Measurements from ENCODE around the gene TOM1L1. TPM values are rescaled to one million over a fixed set of nuclear protein-coding genes. Genes with fewer than 3 reads are reported as not detected.

Gene TOM1L1
- total and polyA plus RNA-seq, 11 donors, result 6.1 to 19.7 (median 9.8) TPM

- ATAC-seq, result no peak
- intact Hi-C loops (cut with DNase I), result no loop called here
- H3K9me3 ChIP-seq, result no peaks in the 10 kb centered on the region
- WGBS, 4 donors, result 63 to 75% (median 66%) methylated on average over 3 of the region's 3 CpGs
- H3K27ac ChIP-seq, result no peak overlapping the region
- H3K36me3 ChIP-seq, result peaks cover 0 to 56% (median 16%) of the 10 kb centered on the region in 9 donors
- H3K4me3 ChIP-seq, result no peak overlapping the region
- no peak for TF ChIP-seq POLR2A (IDR thresholded peaks at IDR 0.05)
- TF ChIP-seq, protein P1, sequence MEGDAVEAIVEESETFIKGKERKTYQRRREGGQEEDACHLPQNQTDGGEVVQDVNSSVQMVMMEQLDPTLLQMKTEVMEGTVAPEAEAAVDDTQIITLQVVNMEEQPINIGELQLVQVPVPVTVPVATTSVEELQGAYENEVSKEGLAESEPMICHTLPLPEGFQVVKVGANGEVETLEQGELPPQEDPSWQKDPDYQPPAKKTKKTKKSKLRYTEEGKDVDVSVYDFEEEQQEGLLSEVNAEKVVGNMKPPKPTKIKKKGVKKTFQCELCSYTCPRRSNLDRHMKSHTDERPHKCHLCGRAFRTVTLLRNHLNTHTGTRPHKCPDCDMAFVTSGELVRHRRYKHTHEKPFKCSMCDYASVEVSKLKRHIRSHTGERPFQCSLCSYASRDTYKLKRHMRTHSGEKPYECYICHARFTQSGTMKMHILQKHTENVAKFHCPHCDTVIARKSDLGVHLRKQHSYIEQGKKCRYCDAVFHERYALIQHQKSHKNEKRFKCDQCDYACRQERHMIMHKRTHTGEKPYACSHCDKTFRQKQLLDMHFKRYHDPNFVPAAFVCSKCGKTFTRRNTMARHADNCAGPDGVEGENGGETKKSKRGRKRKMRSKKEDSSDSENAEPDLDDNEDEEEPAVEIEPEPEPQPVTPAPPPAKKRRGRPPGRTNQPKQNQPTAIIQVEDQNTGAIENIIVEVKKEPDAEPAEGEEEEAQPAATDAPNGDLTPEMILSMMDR (IDR thresholded peaks at IDR 0.05), result no peak
- no peaks in the 10 kb centered on the region for H3K4me1 ChIP-seq
- H3K27me3 ChIP-seq, result no peaks in the 10 kb centered on the region
- no peak for DNase-seq
Measured at GRCh38 chr17:54933921-54934320, 33.3 kb downstream of the TOM1L1 start.

DNA sequence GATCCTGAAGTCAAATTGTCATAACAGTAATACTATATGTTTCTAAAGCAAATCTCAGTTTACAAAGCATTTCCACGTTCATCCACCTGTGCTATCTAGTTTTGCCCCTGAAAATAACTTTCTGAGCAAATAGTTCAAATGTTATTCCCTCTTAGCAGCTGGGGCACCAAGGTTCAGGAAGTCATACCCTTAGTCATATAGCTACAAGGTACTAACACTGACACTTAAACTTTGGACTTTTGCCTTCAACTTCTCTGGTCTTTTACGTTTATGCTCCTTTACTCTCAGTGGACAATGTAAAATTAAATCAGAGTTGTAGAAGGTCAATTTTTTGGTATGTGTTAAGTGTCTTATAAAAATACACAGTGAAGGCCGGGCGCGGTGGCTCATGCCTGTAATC lies 34.8 kb downstream of the TOM1L1 start:
- DNase-seq (no peak), ATAC-seq (no peak)
- Histone ChIP-seq H3K27me3 (no peaks in the 10 kb centered on the region), H3K36me3 (peaks cover 0 to 66% (median 19%) of the 10 kb centered on the region in 9 donors), H3K27ac (no peak overlapping the region), H3K9me3 (no peaks in the 10 kb centered on the region), H3K4me3 (no peak overlapping the region), H3K4me1 (no peaks in the 10 kb centered on the region)
- intact Hi-C loops (cut with DNase I), result no loop called here
- TF ChIP-seq, protein P1 (IDR thresholded peaks at IDR 0.05), result no peak
- TF ChIP-seq POLR2A (IDR thresholded peaks at IDR 0.05), result no peak
- 87 to 96% (median 93%) methylated on average over 5 of the region's 5 CpGs for WGBS, 4 donors

DNA sequence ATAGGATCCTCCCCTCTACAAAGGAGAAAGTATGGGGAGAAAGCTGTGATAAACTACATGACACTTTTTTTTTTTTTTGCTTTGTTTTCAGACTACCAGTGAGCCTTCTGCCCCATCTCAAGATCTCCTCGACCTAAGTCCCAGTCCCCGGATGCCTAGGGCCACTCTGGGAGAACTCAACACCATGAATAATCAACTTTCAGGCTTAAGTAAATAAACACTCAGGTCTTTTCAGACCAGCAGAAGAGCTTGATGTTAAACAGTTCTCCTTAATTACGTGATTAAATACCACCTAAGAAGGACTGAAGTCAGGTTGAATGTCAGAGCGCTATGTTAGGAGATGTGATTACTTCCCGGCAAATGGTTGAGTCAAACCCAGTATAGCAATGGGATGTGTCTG lies 36.4 kb downstream of the TOM1L1 start:
- ATAC-seq (no peak), DNase-seq (no peak)
- intact Hi-C loops (cut with DNase I), result no loop called here
- no peak overlapping the region for H3K27ac ChIP-seq
- peaks cover 0 to 56% (median 16%) of the 10 kb centered on the region in 9 donors for H3K36me3 ChIP-seq
- H3K4me3 ChIP-seq, result no peak overlapping the region
- TF ChIP-seq, protein P1 (IDR thresholded peaks at IDR 0.05), result no peak
- TF ChIP-seq POLR2A (IDR thresholded peaks at IDR 0.05), result no peak
- no peaks in the 10 kb centered on the region for H3K9me3 ChIP-seq
- 60 to 66% (median 63%) methylated on average over 5 of the region's 5 CpGs for WGBS, 4 donors
- no peaks in the 10 kb centered on the region for H3K4me1 ChIP-seq
- H3K27me3 ChIP-seq, result no peaks in the 10 kb centered on the region

DNA sequence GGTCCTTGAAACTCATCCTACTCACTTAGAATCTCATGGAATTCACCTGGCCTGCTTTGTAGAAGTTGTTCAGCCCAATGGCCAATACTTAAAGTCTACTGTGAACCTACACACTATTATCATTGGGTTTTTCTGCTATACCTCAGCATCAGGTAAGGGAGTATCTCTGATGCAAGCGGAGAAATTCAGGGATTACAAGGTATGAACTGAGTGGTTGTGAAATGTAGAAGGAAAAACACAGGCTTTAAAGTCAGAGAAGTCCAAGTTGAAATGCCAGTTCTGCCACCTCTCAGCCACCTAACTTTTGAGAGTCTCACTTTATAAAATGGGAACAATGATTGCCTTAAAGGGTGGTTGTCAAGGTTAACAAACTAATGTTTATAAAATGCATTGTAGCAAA lies 36.8 kb downstream of the TOM1L1 start:
- WGBS, 4 donors, result 93 to 97% (median 95%) methylated on average over 1 of the region's 1 CpG
- intact Hi-C loops (cut with DNase I), result no loop called here
- H3K36me3 ChIP-seq, result peaks cover 0 to 55% (median 16%) of the 10 kb centered on the region in 9 donors

More for the DNA sequence above, 36.8 kb downstream of the TOM1L1 start:
- no peaks in the 10 kb centered on the region for H3K4me1 ChIP-seq
- H3K27ac ChIP-seq, result no peak overlapping the region
- TF ChIP-seq, protein P1 (IDR thresholded peaks at IDR 0.05), result no peak
- TF ChIP-seq POLR2A (IDR thresholded peaks at IDR 0.05), result no peak
- H3K4me3 ChIP-seq, result no peak overlapping the region
- no peaks in the 10 kb centered on the region for H3K9me3 ChIP-seq
- H3K27me3 ChIP-seq, result no peaks in the 10 kb centered on the region
- DNase-seq (no peak), ATAC-seq (no peak)
